Heart left ventricle (tissue), 13 donors: ENCODE measurements around the gene SCG5.

Experiments used
- CTCF ChIP-seq, 12 donors: fragments of 200-600 bp; sonication (generic) in 4 of 12; IDR thresholded peaks; one replicate each; pipeline versions ENCODE4 v1.5.0 to v1.8.0; 2018 to 2022; ENCODE audit warnings: antibody characterized with exemption in 12 of 12, mild to moderate bottlenecking in 5 of 12
- POLR2A ChIP-seq, 2 donors: fragments of 450-650 bp; IDR thresholded peaks; one replicate each; pipeline ENCODE4 v1.6.1; 2017; ENCODE audit warnings: antibody characterized with exemption in 2 of 2, mild to moderate bottlenecking in 2 of 2, moderate library complexity in 2 of 2
- donor health status: ischemic (EF 13 %, LVEDD 7.1; RV severe dilation, severe dysfunction).
- donor health status: DM: no; HTN: yes; CAD: no.
- donor health status: DM: no; HTN: no; CAD: no.
- donor health status: ischemic (EF 25% LVEDD 6.9; RV normal size, moderate dysfunction).
- donor health status: ischemic (EF 25% LVEDD 5.7; RV mildly dilated, moderate dysfunction).
- donor health status: ischemic (EF 35%, LVEDD 5.7; RV mildly dilated, moderate dysfunction).
- donor health status: nonischemic (EF 11% LVEDD 7.7; RV severe dilation, severe dysfunction).
- donor health status: DM: yes; HTN: yes; CAD: no.
- donor health status: PGD.
- donor health status: ischemic (EF 29% LVEDD 5.4; RV normal size, mild dysfunction).
- donor health status: nonischemic (EF 23%, LVEDD 6.1; RV moderate dilation, normal function).

- TF ChIP-seq POLR2A (IDR thresholded peaks at IDR 0.05) (no peak), CTCF (IDR thresholded peaks at IDR 0.05) (no peak)
These were observed 77.6 kb downstream of the SCG5 start for GRCh38 chr15:32718821-32719716.
